GM19324 (cell line): Measurements from ENCODE around the gene MYH2.

ENCODE experiments used
- ATAC-seq: cut with Tn5 transposase; IDR thresholded peaks from one replicate; pipeline ENCODE4 v1.9.1; 2021; ENCODE audit warnings: mild to moderate bottlenecking, moderate library complexity; ENCODE audit not compliant: unreplicated experiment, low FRiP score

The MYH2 gene

GRCh38 chr17:10516638-10517037 lies 32.8 kb downstream of the MYH2 start:
- no peak for ATAC-seq

DNA sequence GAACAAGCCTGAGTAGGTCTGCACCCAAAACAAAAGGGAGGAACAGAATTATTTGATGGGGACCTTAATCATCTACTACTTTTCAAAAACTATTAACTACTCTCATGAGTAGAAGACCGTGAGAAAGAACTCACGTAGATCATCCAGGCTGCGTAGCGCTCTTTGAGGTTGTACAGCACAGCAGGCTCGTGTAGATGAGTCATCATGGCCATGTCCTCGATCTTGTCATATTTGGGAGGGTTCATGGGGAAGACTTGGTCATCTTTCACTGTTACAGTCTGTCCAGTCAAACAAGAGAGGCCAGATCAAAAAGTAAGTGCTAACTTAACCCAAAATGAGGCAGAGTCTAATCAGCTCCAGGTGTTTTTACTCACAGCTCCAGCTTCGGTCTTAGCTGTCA lies 33.4 kb downstream of the MYH2 start:
- no peak for ATAC-seq

- ATAC-seq, result no peak
Observed at GRCh38 chr17:10513299-10514067, 36.0 kb downstream of the MYH2 start.

DNA sequence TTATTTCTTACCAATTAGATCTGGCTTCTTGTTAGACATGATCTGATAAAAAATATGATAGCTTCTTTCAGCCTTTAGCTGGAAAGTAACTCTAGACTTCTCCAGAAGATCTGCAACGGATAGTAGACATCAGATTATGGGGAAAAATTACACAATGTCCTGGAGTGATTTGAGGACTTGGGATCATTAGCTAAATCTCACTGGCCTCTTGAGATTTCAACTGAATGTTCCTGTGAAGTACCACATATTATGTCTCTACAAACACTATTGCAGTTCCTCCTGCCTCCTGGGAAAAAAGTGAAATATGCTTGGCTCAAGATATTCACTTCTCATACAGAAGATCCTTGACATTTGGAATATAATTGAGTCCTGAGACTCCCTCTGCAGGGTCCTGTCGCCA lies 36.6 kb downstream of the MYH2 start:
- no peak for ATAC-seq

DNA sequence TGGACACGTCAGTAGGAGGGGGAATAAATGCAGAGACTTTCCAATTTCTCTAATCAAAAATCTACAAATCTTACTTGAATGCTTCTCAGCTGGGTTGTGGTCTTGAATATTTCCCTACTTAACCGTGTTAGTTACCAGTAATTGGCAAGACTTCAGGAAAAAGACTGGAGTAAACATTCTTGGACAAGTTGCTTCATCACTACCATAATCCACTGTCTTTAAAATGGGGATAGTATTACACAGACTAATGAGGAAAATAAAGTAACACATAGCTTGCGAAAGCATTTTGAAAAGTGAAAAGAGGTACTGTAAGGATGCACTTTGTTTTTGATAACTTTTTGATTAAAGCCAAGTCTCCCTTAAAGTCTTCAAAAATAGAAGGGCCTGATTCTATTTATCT lies 49.5 kb downstream of the MYH2 start:
- no peak for ATAC-seq

DNA sequence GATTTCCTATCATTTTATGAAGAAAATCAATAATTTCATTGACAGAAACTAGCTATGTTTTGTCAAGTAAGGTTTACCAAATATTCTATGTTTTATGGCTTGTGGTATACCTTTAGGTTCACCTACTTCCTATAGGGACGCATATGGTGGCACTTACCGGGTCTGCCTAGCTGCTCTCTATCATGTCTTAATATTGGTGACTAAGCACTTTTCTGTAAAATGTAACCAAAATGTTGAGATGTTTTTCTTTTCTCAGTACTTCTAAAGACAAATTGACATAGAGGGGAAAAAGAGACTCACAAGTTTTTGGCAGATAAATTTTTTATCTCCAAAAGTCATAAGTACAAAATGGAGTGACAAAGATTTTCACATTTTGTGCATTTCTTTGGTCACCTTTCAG lies 57.5 kb downstream of the MYH2 start:
- ATAC-seq, result no peak

GRCh38 chr17:10482252-10482651 lies 67.2 kb downstream of the MYH2 start:
- ATAC-seq, result no peak

DNA sequence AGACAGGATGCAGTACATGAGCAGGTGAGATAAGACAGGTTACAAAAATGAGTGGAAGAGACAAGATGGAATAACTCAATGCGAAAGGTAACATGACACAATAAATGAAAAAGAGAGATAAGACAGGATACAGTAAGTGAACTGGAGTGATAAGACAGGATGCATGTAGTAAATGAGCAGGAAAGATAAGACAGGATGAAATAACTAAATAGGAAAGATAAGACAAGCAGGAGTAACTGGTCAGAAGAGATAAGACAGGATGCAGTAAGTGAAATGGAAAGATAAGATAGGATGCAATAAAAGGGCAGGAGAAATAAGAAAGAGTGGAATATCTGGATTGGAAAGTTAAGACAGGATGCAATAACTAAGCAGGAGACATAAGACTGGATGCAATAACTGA lies 71.8 kb downstream of the MYH2 start:
- no peak for ATAC-seq

GRCh38 chr17:10474536-10474935 lies 74.9 kb downstream of the MYH2 start:
- ATAC-seq, result no peak

DNA sequence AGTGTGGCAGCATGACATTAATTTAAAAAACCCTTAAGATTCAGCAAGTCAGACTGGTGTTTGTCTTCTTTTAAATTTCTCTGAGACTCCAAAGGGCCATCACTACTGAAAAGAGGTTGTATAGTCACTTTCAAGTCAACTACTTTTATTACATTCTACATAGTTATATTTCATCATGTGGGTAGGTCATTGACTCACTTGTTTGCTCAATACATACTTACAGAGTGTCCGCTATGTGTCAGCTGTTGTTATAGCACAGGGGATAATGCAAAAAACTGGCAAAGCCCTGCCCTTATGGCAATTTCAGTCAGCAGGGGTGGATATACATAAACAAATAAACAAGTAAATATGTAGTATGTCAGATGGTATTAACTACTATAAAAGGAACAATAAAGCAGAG lies 77.6 kb downstream of the MYH2 start:
- ATAC-seq, result no peak
